SK-N-SH treated with all-trans-retinoic acid at 6 μM for 48 hours (cell line): ENCODE data around the gene C12orf60.

Experiments used
- ATAC-seq: fragments of 200-7000 bp; cut with Tn5 transposase; 3 replicates; pipeline ENCODE4 v1.9.1; 2020; ENCODE audit warnings: mild to moderate bottlenecking, moderate library complexity
- ARNTL ChIP-seq: fragments of 450-650 bp; formaldehyde crosslinking; IDR thresholded peaks from 2 replicates; pipeline ENCODE4 v1.5.0; 2020; ENCODE audit warnings: low read depth, mild to moderate bottlenecking, moderate library complexity, borderline replicate concordance
- BACH2 ChIP-seq: fragments of 250-450 bp; sonication (Bioruptor Pico); IDR thresholded peaks from 2 replicates; pipeline ENCODE4 v1.9.0; 2021; ENCODE audit warnings: mild to moderate bottlenecking, borderline replicate concordance
- CSDC2 ChIP-seq: fragments of 250-450 bp; sonication (Bioruptor Pico); IDR thresholded peaks from 2 replicates; pipeline ENCODE4 v1.5.0; 2020; ENCODE audit warnings: mild to moderate bottlenecking, moderate library complexity
- CSRNP3 ChIP-seq: fragments of 250-450 bp; sonication (Bioruptor Pico); IDR thresholded peaks from 2 replicates; pipeline ENCODE4 v1.5.1; 2021; ENCODE audit warnings: mild to moderate bottlenecking, moderate library complexity
- ESRRG ChIP-seq: fragments of 250-450 bp; sonication (Bioruptor Pico); IDR thresholded peaks from 2 replicates; pipeline ENCODE4 v1.6.1; 2021; ENCODE audit warnings: mild to moderate bottlenecking
- GLIS3 ChIP-seq: fragments of 250-450 bp; sonication (Bioruptor Pico); IDR thresholded peaks from 2 replicates; pipeline ENCODE4 v1.5.0; 2020; ENCODE audit warnings: mild to moderate bottlenecking, moderate library complexity
- ISL1 ChIP-seq: fragments of 250-450 bp; sonication (Bioruptor Pico); IDR thresholded peaks from 2 replicates; pipeline ENCODE4 v2.1.2; 2022; ENCODE audit warnings: mild to moderate bottlenecking, moderate library complexity
- OSR1 ChIP-seq: fragments of 250-450 bp; sonication (Bioruptor Pico); IDR thresholded peaks from 2 replicates; pipeline ENCODE4 v1.8.0; 2022; ENCODE audit warnings: moderate library complexity, mild to moderate bottlenecking, inconsistent platforms
- PPARA ChIP-seq: fragments of 250-450 bp; sonication (Bioruptor Pico); IDR thresholded peaks from 2 replicates; pipeline ENCODE4 v1.5.0; 2020; ENCODE audit warnings: mild to moderate bottlenecking, borderline replicate concordance
- SNAI2 ChIP-seq: fragments of 250-450 bp; sonication (Bioruptor Pico); IDR thresholded peaks from 2 replicates; pipeline ENCODE4 v1.5.0; 2020; ENCODE audit warnings: mild to moderate bottlenecking, moderate library complexity
- TCF4 ChIP-seq: fragments of 250-450 bp; sonication (Bioruptor Pico); IDR thresholded peaks from 2 replicates; pipeline ENCODE4 v1.8.0; 2021; ENCODE audit warnings: mild to moderate bottlenecking, moderate library complexity, borderline replicate concordance
- TOX ChIP-seq: fragments of 250-450 bp; sonication (Bioruptor Pico); IDR thresholded peaks from 2 replicates; pipeline ENCODE4 v1.8.0; 2021; ENCODE audit warnings: mild to moderate bottlenecking, moderate library complexity, borderline replicate concordance
- ZC3H10 ChIP-seq: fragments of 250-450 bp; sonication (Bioruptor Pico); IDR thresholded peaks from 2 replicates; pipeline ENCODE4 v1.5.1; 2021; ENCODE audit warnings: mild to moderate bottlenecking, moderate library complexity
- ZFP3 ChIP-seq: fragments of 250-450 bp; sonication (Bioruptor Pico); IDR thresholded peaks from 2 replicates; pipeline ENCODE4 v1.5.0; 2020; ENCODE audit warnings: mild to moderate bottlenecking, moderate library complexity
- ZFP30 ChIP-seq: fragments of 450-650 bp; formaldehyde crosslinking; IDR thresholded peaks from 2 replicates; pipeline ENCODE4 v1.5.0; 2022; ENCODE audit warnings: mild to moderate bottlenecking, moderate library complexity
- ZNF565 ChIP-seq: fragments of 450-650 bp; formaldehyde crosslinking; conservative IDR thresholded peaks from 2 replicates; pipeline ENCODE4 v1.5.0; 2020; ENCODE audit warnings: low read depth, mild to moderate bottlenecking, moderate library complexity
- ZNF70 ChIP-seq: fragments of 450-650 bp; formaldehyde crosslinking; IDR thresholded peaks from 2 replicates; pipeline ENCODE4 v1.5.0; 2020; ENCODE audit warnings: mild to moderate bottlenecking, moderate library complexity
- ZNF8 ChIP-seq: fragments of 450-650 bp; formaldehyde crosslinking; IDR thresholded peaks from 2 replicates; pipeline ENCODE4 v1.5.0; 2020; ENCODE audit warnings: mild to moderate bottlenecking, moderate library complexity
- TF ChIP-seq, protein P1 (sequence below): fragments of 250-450 bp; sonication (Bioruptor Pico); IDR thresholded peaks from 2 replicates; pipeline ENCODE4 v1.5.1; 2020; ENCODE audit warnings: low read depth, mild to moderate bottlenecking, moderate library complexity
- TF ChIP-seq, protein P2 (sequence below): fragments of 250-450 bp; sonication (Bioruptor Pico); IDR thresholded peaks from 2 replicates; pipeline ENCODE4 v1.8.0; 2020; ENCODE audit warnings: mild to moderate bottlenecking, moderate library complexity, borderline replicate concordance
- TF ChIP-seq, protein P3 (sequence below): fragments of 250-450 bp; sonication (Bioruptor Pico); IDR thresholded peaks from 2 replicates; pipeline ENCODE4 v1.5.0; 2020; ENCODE audit warnings: mild to moderate bottlenecking, moderate library complexity
- TF ChIP-seq, protein P4 (sequence below): fragments of 250-450 bp; sonication (Bioruptor Pico); IDR thresholded peaks from 2 replicates; pipeline ENCODE4 v1.8.0; 2021; ENCODE audit warnings: low read depth, mild to moderate bottlenecking, moderate library complexity, borderline replicate concordance

Gene C12orf60

DNA sequence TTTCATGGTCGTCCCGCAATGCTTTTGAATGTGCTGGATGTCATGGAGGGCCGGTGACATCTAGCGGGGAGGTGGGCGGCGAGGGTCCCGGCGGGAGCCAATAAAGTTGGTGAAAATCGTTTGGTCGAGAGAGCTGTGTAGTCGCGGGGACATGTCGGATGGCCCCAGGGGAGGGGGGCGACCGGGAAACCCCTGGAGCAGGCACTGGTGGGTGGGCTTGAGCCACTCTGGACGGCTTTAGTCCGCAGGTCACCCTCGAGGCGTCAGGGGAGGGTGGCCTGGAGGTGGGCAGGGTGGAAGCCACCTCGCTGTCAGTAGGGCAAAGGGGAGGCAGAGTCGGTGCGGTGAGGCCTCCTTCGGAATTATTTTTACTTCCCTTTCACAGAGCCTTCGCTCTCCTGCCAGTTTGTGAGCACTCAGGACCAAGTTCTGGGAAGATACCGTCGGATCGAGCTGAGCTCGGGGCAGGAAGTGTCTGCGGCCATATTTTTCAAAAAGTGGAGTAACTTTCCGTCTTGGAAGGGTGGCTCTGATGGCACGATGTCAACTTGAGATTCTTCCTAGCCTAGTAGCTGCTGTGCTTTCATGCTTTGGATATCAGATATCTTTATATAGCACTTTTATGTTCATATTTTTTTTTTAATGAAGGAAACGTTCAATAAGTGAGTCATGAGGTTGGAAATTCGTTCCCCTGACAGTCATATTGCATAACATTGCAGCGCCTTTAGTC, 28.4 kb upstream of the C12orf60 start:
- TF ChIP-seq, protein P1, sequence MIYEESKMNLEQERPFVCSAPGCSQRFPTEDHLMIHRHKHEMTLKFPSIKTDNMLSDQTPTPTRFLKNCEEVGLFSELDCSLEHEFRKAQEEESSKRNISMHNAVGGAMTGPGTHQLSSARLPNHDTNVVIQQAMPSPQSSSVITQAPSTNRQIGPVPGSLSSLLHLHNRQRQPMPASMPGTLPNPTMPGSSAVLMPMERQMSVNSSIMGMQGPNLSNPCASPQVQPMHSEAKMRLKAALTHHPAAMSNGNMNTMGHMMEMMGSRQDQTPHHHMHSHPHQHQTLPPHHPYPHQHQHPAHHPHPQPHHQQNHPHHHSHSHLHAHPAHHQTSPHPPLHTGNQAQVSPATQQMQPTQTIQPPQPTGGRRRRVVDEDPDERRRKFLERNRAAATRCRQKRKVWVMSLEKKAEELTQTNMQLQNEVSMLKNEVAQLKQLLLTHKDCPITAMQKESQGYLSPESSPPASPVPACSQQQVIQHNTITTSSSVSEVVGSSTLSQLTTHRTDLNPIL (CRISPR knock-in tag) = no peak
- no peak for TF ChIP-seq ARNTL (CRISPR knock-in tag)
- TF ChIP-seq ZNF565 (CRISPR knock-in tag) = no peak
- no peak for TF ChIP-seq CSDC2 (CRISPR knock-in tag)
- TF ChIP-seq ESRRG = no peak
- no peak for TF ChIP-seq GLIS3 (CRISPR knock-in tag)
- TF ChIP-seq ZC3H10 = no peak
- no peak for TF ChIP-seq BACH2 (CRISPR knock-in tag)
- TF ChIP-seq OSR1 (CRISPR knock-in tag) = no peak
- no peak for TF ChIP-seq ZNF8
- no peak for TF ChIP-seq CSRNP3
- TF ChIP-seq ISL1 (CRISPR knock-in tag) = no peak
- TF ChIP-seq PPARA = no peak
- TF ChIP-seq ZFP3 = no peak
- TF ChIP-seq, all 23 proteins: peak for 0
- ATAC-seq = peak; percentile 14

DNA sequence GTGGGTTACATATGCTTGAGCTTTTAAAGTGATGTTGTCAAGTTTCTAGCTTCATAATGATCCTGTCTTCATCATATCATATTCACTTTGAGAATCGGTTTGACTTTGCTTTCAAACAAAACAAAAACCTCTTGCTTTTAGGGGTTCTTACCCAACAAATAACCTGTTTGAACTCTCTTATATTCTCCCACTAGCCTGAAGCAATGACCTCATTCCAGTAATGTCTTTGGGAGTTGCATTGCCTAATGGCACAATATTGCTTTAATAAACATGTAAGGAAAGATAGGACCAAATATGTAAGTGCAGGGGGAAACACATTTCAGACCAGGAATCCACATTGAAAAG, 27.9 kb upstream of the C12orf60 start:
- TF ChIP-seq CSRNP3 (no peak), OSR1 (CRISPR knock-in tag) (no peak), ISL1 (CRISPR knock-in tag) (0 out of 2 replicates have a peak, but pooled peaks have one; percentile 6)
- no peak for ATAC-seq

- no peak for ATAC-seq
- TF ChIP-seq ARNTL (CRISPR knock-in tag) = no peak
- TF ChIP-seq BACH2 (CRISPR knock-in tag) = no peak
- no peak for TF ChIP-seq CSDC2 (CRISPR knock-in tag)
- no peak for TF ChIP-seq TCF4 (CRISPR knock-in tag)
- no peak for TF ChIP-seq OSR1 (CRISPR knock-in tag)
- no peak for TF ChIP-seq ZFP30 (CRISPR knock-in tag)
- TF ChIP-seq ZNF565 (CRISPR knock-in tag) = no peak
- TF ChIP-seq, protein P1 (CRISPR knock-in tag) = no peak
- TF ChIP-seq, protein P2, sequence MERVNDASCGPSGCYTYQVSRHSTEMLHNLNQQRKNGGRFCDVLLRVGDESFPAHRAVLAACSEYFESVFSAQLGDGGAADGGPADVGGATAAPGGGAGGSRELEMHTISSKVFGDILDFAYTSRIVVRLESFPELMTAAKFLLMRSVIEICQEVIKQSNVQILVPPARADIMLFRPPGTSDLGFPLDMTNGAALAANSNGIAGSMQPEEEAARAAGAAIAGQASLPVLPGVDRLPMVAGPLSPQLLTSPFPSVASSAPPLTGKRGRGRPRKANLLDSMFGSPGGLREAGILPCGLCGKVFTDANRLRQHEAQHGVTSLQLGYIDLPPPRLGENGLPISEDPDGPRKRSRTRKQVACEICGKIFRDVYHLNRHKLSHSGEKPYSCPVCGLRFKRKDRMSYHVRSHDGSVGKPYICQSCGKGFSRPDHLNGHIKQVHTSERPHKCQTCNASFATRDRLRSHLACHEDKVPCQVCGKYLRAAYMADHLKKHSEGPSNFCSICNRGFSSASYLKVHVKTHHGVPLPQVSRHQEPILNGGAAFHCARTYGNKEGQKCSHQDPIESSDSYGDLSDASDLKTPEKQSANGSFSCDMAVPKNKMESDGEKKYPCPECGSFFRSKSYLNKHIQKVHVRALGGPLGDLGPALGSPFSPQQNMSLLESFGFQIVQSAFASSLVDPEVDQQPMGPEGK (CRISPR knock-in tag) = no peak
- TF ChIP-seq ZFP3 = no peak
- TF ChIP-seq ISL1 (CRISPR knock-in tag) = no peak
- TF ChIP-seq, protein P3, sequence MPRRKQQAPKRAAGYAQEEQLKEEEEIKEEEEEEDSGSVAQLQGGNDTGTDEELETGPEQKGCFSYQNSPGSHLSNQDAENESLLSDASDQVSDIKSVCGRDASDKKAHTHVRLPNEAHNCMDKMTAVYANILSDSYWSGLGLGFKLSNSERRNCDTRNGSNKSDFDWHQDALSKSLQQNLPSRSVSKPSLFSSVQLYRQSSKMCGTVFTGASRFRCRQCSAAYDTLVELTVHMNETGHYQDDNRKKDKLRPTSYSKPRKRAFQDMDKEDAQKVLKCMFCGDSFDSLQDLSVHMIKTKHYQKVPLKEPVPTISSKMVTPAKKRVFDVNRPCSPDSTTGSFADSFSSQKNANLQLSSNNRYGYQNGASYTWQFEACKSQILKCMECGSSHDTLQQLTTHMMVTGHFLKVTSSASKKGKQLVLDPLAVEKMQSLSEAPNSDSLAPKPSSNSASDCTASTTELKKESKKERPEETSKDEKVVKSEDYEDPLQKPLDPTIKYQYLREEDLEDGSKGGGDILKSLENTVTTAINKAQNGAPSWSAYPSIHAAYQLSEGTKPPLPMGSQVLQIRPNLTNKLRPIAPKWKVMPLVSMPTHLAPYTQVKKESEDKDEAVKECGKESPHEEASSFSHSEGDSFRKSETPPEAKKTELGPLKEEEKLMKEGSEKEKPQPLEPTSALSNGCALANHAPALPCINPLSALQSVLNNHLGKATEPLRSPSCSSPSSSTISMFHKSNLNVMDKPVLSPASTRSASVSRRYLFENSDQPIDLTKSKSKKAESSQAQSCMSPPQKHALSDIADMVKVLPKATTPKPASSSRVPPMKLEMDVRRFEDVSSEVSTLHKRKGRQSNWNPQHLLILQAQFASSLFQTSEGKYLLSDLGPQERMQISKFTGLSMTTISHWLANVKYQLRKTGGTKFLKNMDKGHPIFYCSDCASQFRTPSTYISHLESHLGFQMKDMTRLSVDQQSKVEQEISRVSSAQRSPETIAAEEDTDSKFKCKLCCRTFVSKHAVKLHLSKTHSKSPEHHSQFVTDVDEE = no peak
- no peak for TF ChIP-seq ZC3H10
- no peak for TF ChIP-seq TOX
- TF ChIP-seq ZNF70 (CRISPR knock-in tag) = no peak
- TF ChIP-seq PPARA = no peak
- no peak for TF ChIP-seq SNAI2 (CRISPR knock-in tag)
- TF ChIP-seq CSRNP3 = no peak
- TF ChIP-seq, protein P4, sequence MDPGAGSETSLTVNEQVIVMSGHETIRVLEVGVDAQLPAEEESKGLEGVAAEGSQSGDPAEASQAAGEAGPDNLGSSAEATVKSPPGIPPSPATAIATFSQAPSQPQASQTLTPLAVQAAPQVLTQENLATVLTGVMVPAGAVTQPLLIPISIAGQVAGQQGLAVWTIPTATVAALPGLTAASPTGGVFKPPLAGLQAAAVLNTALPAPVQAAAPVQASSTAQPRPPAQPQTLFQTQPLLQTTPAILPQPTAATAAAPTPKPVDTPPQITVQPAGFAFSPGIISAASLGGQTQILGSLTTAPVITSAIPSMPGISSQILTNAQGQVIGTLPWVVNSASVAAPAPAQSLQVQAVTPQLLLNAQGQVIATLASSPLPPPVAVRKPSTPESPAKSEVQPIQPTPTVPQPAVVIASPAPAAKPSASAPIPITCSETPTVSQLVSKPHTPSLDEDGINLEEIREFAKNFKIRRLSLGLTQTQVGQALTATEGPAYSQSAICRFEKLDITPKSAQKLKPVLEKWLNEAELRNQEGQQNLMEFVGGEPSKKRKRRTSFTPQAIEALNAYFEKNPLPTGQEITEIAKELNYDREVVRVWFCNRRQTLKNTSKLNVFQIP (CRISPR knock-in tag) = no peak
Measured at GRCh38 chr12:14776236-14776961, 27.1 kb upstream of the C12orf60 start.
